HFFc6 (cell line): ENCODE data around the gene AEBP2. TPM values are rescaled to one million over a fixed set of nuclear protein-coding genes. Genes with fewer than 3 reads are reported as not detected.

Experiments used
- DNase-seq: peaks from one replicate; pipeline ENCODE4 v3.0.0-alpha.2; 2018
- H3K27ac Mint-ChIP-seq: 2 replicates; pipeline ENCODE4 v1.8.0; 2020; ENCODE audit warnings: mild to moderate bottlenecking, mixed read lengths
- H3K27me3 Mint-ChIP-seq: 2 replicates; pipeline ENCODE4 v1.8.0; 2021; ENCODE audit warnings: mild to moderate bottlenecking, moderate library complexity, mixed read lengths; ENCODE audit not compliant: insufficient read depth
- H3K36me3 Mint-ChIP-seq: 2 replicates; pipeline ENCODE4 v1.8.0; 2021; ENCODE audit warnings: low read depth, mixed read lengths
- H3K4me1 Mint-ChIP-seq: 2 replicates; pipeline ENCODE4 v1.8.0; 2020; ENCODE audit warnings: low read depth, mixed read lengths
- H3K4me3 Mint-ChIP-seq: 2 replicates; pipeline ENCODE4 v1.8.0; 2020; ENCODE audit warnings: mild to moderate bottlenecking, moderate library complexity, mixed read lengths
- H3K9me3 Mint-ChIP-seq: 2 replicates; pipeline ENCODE4 v1.8.0; 2020; ENCODE audit warnings: mild to moderate bottlenecking, mixed read lengths
- total RNA-seq, 6 experiments: library from RNA; stranded (reverse); fragmentation: NEBNext Ultra II Directional; extraction: Animal tissue kit (Norgen Biotek cat#: 25700); gene quantifications; 2 replicates in 1 of 6; 3 replicates in 5 of 6; pipeline ENCODE4 v1.2.3, GENCODE V29; 2021
- TF ChIP-seq, protein P1 (sequence below): fragments of 200-600 bp; sonication (generic); IDR thresholded peaks from 2 replicates; pipeline ENCODE4 v1.5.0; 2021; ENCODE audit warnings: antibody characterized with exemption, mild to moderate bottlenecking

The AEBP2 gene
- total RNA-seq, 6 experiments from 2014 or later: 36.8 to 43.4 (median 39.1) TPM

DNA sequence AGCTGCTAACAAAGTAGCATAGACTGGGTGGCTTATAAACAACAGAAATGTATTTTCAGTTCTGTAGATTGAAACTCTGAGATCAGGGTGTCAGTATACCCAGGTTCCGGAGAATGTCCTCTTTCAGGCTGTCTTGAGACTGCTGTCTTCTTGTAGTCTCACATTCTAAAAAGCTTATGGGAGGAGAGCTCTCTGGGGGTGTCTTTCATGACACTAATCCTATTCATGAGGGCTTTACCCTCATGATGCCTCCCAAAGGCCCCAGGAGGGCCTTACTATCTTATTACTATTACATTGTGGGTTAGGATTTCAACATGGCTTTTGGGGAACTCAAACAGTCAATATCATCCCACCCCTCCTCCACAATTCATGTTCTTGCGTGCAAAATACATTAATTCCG is 94.3 kb downstream of the AEBP2 start:
- H3K4me3 Mint-ChIP-seq: no peak overlapping the region
- peaks cover 32% of the 10 kb centered on the region for H3K4me1 Mint-ChIP-seq
- H3K27me3 Mint-ChIP-seq: peaks cover 4% of the 10 kb centered on the region
- peaks cover 20% of the 10 kb centered on the region for H3K36me3 Mint-ChIP-seq
- TF ChIP-seq, protein P1, sequence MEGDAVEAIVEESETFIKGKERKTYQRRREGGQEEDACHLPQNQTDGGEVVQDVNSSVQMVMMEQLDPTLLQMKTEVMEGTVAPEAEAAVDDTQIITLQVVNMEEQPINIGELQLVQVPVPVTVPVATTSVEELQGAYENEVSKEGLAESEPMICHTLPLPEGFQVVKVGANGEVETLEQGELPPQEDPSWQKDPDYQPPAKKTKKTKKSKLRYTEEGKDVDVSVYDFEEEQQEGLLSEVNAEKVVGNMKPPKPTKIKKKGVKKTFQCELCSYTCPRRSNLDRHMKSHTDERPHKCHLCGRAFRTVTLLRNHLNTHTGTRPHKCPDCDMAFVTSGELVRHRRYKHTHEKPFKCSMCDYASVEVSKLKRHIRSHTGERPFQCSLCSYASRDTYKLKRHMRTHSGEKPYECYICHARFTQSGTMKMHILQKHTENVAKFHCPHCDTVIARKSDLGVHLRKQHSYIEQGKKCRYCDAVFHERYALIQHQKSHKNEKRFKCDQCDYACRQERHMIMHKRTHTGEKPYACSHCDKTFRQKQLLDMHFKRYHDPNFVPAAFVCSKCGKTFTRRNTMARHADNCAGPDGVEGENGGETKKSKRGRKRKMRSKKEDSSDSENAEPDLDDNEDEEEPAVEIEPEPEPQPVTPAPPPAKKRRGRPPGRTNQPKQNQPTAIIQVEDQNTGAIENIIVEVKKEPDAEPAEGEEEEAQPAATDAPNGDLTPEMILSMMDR: no peak
- DNase-seq: no peak
- H3K27ac Mint-ChIP-seq: no peak overlapping the region
- H3K9me3 Mint-ChIP-seq: peaks cover 27% of the 10 kb centered on the region

DNA sequence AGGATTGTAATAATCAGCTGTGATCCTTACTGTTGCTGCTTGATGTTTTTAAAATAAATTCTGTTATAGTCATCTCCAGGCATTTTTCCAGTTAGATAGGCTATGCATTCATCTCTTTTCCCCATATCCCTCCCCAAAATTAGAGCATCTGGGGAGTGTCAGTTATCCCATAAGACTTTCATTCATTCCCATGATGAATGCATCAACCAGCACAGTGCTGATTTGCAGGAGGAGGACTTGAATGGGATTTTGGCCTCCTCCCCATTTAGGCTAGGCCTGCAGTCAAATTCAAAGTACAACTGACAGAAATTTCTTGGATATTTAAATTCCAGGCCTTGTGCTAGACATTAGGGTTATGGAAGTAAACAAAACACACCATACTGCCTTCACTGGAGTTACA is 99.8 kb downstream of the AEBP2 start:
- Mint-ChIP-seq H3K4me3 (no peak overlapping the region), H3K27ac (no peak overlapping the region), H3K36me3 (peaks cover 15% of the 10 kb centered on the region), H3K4me1 (peaks cover 1% of the 10 kb centered on the region), H3K27me3 (no peaks in the 10 kb centered on the region; the same call in 1 of the 2 replicates), H3K9me3 (peaks cover 24% of the 10 kb centered on the region)
- TF ChIP-seq, protein P1: no peak
- no peak for DNase-seq

- no peaks in the 10 kb centered on the region; the same call in 1 of the 2 replicates for H3K27me3 Mint-ChIP-seq
- H3K36me3 Mint-ChIP-seq: peaks cover 14% of the 10 kb centered on the region
Measured at GRCh38 chr12:19539836-19540235, 100.5 kb downstream of the AEBP2 start.

DNA sequence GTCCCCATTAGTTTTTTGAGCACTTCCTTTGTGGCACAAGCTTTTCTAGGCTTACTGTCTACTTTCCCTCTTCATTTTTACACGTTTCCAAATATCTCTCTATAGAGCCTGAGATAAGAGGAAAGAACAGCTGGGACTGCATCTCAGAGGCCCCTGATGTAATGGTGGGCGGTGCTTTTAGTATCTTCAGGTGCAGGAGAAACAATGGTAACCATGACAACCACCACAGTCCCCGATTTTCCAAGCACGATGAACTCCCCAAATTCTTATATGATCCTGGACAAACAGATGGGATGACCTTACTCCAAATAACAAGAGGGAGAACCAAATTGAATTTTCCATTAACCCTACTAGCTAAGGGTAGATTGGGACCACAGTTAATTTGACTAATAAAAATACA is 103.3 kb downstream of the AEBP2 start:
- Mint-ChIP-seq H3K36me3 (no peaks in the 10 kb centered on the region), H3K4me1 (peaks cover 37% of the 10 kb centered on the region), H3K27me3 (no peaks in the 10 kb centered on the region; the same call in 1 of the 2 replicates), H3K4me3 (no peak overlapping the region), H3K27ac (no peak overlapping the region), H3K9me3 (no peaks in the 10 kb centered on the region)
- TF ChIP-seq, protein P1: no peak
- no peak for DNase-seq

More at GRCh38 chr12:19539836-19540235, 100.5 kb downstream of the AEBP2 start:
- no peak for DNase-seq
- H3K4me1 Mint-ChIP-seq: peaks cover 9% of the 10 kb centered on the region
- H3K9me3 Mint-ChIP-seq: peaks cover 19% of the 10 kb centered on the region
- TF ChIP-seq, protein P1: no peak
- H3K4me3 Mint-ChIP-seq: no peak overlapping the region
- no peak overlapping the region for H3K27ac Mint-ChIP-seq

- Mint-ChIP-seq H3K4me1 (peaks cover 50% of the 10 kb centered on the region), H3K27ac (no peak overlapping the region), H3K9me3 (no peaks in the 10 kb centered on the region), H3K27me3 (no peaks in the 10 kb centered on the region; the same call in 1 of the 2 replicates), H3K36me3 (no peaks in the 10 kb centered on the region), H3K4me3 (no peak overlapping the region)
- TF ChIP-seq, protein P1: no peak
- no peak for DNase-seq
Measured at GRCh38 chr12:19544353-19544752, 105.1 kb downstream of the AEBP2 start.

DNA sequence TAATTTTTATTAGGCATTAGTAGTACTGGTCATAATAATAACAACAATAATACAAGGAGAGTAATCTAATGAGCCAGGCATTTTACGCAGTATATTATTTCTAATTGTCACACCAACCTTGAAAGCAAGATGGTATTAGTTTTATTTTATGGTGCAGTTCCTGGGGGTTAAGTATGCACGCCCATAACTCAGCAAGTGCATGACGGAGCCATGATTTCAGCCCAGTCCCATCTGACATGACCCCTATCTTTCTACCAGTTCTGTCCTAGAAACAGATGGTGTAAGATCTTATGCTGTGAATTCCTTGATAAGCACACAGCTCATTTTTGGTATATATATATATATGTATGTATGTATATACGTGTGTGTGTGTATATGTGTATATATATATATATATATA is 106.0 kb downstream of the AEBP2 start:
- H3K4me1 Mint-ChIP-seq: peaks cover 50% of the 10 kb centered on the region
- H3K36me3 Mint-ChIP-seq: no peaks in the 10 kb centered on the region
- H3K9me3 Mint-ChIP-seq: no peaks in the 10 kb centered on the region
- TF ChIP-seq, protein P1: no peak
- H3K4me3 Mint-ChIP-seq: no peak overlapping the region
- H3K27me3 Mint-ChIP-seq: no peaks in the 10 kb centered on the region
- DNase-seq: no peak
- H3K27ac Mint-ChIP-seq: no peak overlapping the region
